GM18517 (cell line): ENCODE measurements around the gene MSL3B.
"Not testable (repeated sequence)": the region's sequence is repeated elsewhere in the genome, so short reads cannot be mapped to it uniquely, and the experiment has no call there.

Experiments used
- ATAC-seq: cut with Tn5 transposase; IDR thresholded peaks from one replicate; pipeline ENCODE4 v1.9.1; 2021; ENCODE audit warnings: mild to moderate bottlenecking, moderate library complexity; ENCODE audit not compliant: unreplicated experiment

MSL3B gene

GRCh38 chr2:233867993-233868532 is at the start of gene MSL3B:
TSS of gene MSL3B (minus strand) at chr2:233868386.
- peak; percentile 78 for ATAC-seq

GRCh38 chr2:233917116-233917515 is 48.9 kb upstream of the MSL3B start, which contains the start of gene TRPM8:
TSS of gene TRPM8 (plus strand) at chr2:233917373. CDS start at chr2:233926538, 9,165 bp downstream.
- no peak for ATAC-seq

GRCh38 chr2:233915128-233915527 is 46.9 kb upstream of the MSL3B start:
- ATAC-seq, result no peak

- no peak for ATAC-seq
Measured at GRCh38 chr2:233912691-233913423, 44.7 kb upstream of the MSL3B start.

GRCh38 chr2:233907627-233908026 is 39.4 kb upstream of the MSL3B start:
- ATAC-seq, result no peak

- ATAC-seq, result no peak
Measured at GRCh38 chr2:233905945-233906344, 37.8 kb upstream of the MSL3B start.

- ATAC-seq, result no peak
Measured at GRCh38 chr2:233901884-233902283, 33.7 kb upstream of the MSL3B start.

GRCh38 chr2:233901367-233901766 is 33.2 kb upstream of the MSL3B start:
- no peak for ATAC-seq

GRCh38 chr2:233896253-233896652 is 28.1 kb upstream of the MSL3B start:
- not testable (repeated sequence) for ATAC-seq

- no peak for ATAC-seq
Measured at GRCh38 chr2:233892793-233893192, 24.6 kb upstream of the MSL3B start.

GRCh38 chr2:233882353-233882752 is 14.2 kb upstream of the MSL3B start:
- ATAC-seq, result no peak

- ATAC-seq, result not testable (repeated sequence)
Measured at GRCh38 chr2:233872125-233872524, 3.9 kb upstream of the MSL3B start.

GRCh38 chr2:233871432-233871831 is 3.2 kb upstream of the MSL3B start:
- ATAC-seq, result no peak

- no peak for ATAC-seq
Measured at GRCh38 chr2:233866479-233866878, 1.7 kb downstream of the MSL3B start.

- ATAC-seq, result no peak
Measured at GRCh38 chr2:233865838-233866237, 2.3 kb downstream of the MSL3B start.

- ATAC-seq, result no peak
Measured at GRCh38 chr2:233862261-233862768, 5.9 kb downstream of the MSL3B start.

- ATAC-seq, result no peak
Measured at GRCh38 chr2:233858331-233858730, 9.9 kb downstream of the MSL3B start.

GRCh38 chr2:233857511-233858141 is 10.6 kb downstream of the MSL3B start:
- no peak for ATAC-seq

- ATAC-seq, result no peak
Measured at GRCh38 chr2:233856184-233856583, 12.0 kb downstream of the MSL3B start.

- ATAC-seq, result no peak
Measured at GRCh38 chr2:233855345-233855744, 12.8 kb downstream of the MSL3B start.

- peak; percentile 91 for ATAC-seq
Measured at GRCh38 chr2:233854241-233854981, 13.8 kb downstream of the MSL3B start, which contains the start of gene HJURP. TSS of gene HJURP (minus strand) at chr2:233854535. CDS start at chr2:233854500, 35 bp downstream.
